Measurements from ENCODE around the gene XBP1. TPM values are rescaled to one million over a fixed set of nuclear protein-coding genes. Genes with fewer than 3 reads are reported as not detected.

Gene XBP1
- 173 and 298 TPM in 2 replicates for total RNA-seq

DNA sequence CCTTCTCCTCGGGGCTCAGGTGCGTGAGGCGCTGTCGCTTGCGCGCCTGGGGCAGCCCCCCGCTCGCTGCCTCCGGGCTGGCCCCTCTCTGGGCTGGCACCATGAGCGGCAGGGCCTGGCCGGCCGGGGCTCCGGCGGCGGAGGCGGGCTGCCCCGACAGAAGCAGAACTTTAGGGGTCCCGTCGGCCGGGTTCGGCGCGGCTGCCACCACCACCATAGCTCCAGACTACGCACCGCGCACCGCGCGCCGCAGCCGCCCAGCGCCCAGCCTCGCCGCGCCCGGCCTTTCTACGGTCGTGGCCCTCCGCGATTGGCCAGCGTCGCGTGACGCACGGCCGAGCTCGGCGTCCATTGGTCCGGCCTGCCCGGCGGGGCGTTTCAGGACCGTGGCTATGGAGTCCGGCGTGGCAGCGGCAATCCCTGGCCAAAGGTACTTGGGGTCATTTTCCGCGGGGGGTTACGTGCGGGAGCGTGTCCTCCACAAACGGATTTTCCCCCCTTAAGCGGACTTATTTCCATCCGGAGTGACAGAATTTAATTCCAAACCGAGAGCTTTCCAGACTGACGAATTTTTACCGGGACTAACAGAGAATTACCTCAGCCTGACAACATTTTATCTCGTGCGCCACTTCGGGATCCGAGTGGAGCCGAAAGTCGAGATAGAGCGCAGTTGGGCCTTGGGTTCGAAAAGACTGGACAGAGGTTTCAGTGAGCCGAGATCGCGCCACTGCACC, at the start of gene XBP1:
XBP1 (minus strand) TSS at position 262 of the 734 bp plus-strand sequence.

DNA sequence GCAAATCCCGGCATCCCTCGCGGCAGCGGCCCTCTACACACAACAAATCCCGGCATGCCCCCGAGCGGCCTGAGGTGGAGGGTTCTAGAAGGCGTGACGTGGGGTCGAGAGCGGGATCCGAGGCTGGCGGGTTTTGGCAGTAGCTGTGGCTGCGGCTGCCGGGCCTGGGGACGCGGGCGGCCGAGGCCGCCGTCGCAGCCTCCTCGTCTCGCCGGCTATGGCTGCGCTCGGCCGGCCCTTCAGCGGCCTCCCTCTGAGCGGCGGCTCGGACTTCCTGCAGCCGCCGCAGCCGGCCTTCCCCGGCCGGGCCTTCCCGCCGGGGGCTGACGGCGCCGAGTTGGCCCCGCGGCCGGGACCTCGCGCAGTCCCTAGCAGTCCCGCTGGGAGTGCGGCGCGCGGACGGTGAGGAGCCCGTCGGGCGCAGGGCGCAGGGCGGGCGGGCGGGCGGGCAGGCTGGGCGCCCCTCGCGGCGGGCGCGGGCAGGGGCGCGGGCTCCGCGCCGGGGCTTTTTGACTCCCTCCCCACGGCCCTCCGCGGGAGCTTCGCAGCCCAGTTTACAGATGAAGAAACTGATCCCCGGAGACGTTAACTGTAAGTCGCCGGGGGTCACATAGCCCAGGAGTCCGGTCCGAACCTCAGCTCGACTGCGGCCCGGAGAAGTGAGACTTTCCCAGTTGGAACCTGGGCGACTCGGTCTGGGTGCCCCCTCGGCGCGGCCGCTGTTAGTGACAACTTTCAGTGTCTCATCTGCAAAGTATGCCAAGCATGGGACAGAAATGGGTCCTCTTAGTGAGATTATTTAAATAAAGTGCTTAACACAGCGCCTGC, 27.5 kb downstream of the XBP1 start, which contains the start of gene CCDC117:
CCDC117 (plus strand) TSS at position 63 of the 828 bp plus-strand sequence; CDS start at position 218, 155 bp downstream.

Other genes starting within 250 kb of the XBP1 start
- gene TTC28, start 120.7 kb downstream of the XBP1 start, total RNA-seq, result 19.3 and 23.0 TPM in 2 replicates
- gene CHEK2, start 58.7 kb downstream of the XBP1 start, total RNA-seq, result 8.3 and 9.7 TPM in 2 replicates
- gene HSCB, start 58.5 kb downstream of the XBP1 start, total RNA-seq, result 18.8 and 22.8 TPM in 2 replicates
- 12.1 and 17.0 TPM in 2 replicates for gene CCDC117, start 27.9 kb downstream of the XBP1 start, total RNA-seq
- gene ZNRF3, start 83.0 kb upstream of the XBP1 start, total RNA-seq, result 3.6 and 3.9 TPM in 2 replicates